ENCODE data around the gene METTL9.

DNA sequence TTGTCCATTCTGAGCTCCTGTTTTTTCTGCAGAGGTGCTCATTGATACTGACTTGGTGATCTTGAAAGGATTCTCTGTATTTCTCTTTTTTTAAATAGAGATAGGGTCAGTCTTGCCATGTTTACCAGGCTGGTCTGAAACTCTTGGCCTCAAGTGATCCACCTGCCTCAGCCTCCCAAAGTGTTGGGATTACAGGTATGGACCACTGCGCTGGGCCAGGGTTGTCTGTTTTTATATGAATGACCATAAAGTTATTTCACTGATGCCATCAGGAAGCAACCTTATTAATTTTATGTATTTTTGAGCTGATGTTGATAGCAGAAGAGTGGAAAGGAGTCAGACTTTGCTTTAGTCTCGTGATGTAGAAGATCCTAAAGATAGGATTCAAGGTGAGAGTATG is 35.7 kb upstream of the METTL9 start:
- TF ChIP-seq POLR2AphosphoS5 (IDR thresholded peaks at IDR 0.05; ENCODE audit: borderline replicate concordance, low read depth, low read length): no peak
- TF ChIP-seq EZH2 (IDR thresholded peaks at IDR 0.05): no peak
- no peak for TF ChIP-seq FOXP2 (optimal IDR thresholded peaks at IDR 0.05; ENCODE audit: control extremely low read depth, extremely low read length, insufficient read depth)
